ENCODE results near the gene MRPL48. TPM values are rescaled to one million over a fixed set of nuclear protein-coding genes. Genes with fewer than 3 reads are reported as not detected.

MRPL48 gene
- total RNA-seq, 1 donor from 2014 or later = 51.4 TPM

DNA sequence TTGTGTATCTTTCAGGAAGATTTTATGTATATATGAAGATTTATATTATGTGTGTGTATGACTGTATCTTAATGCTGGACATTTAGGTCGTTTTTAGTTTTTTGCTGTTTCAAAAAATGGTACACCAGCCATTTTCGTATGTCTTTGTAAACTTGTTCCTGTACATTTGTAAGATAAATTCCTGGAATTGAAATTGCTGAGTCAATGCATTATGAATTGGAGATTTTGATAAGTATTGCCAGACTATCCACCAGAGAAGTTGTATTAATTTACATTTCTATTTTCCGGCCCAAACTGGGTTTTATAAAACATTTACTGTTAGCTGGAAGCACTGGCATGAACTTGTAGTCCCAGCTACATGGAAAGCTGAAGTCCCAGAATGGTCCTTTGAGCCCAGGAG, 24.6 kb downstream of the MRPL48 start:
- H3K4me3 Mint-ChIP-seq = no peak overlapping the region
- no peaks in the 10 kb centered on the region for H3K4me1 Mint-ChIP-seq
- no peak for DNase-seq (ENCODE audit: low read depth, low spot score)
- H3K27ac Mint-ChIP-seq (ENCODE audit: unreplicated experiment) = no peak overlapping the region
- H3K36me3 Mint-ChIP-seq (ENCODE audit: low read depth) = peaks cover 8% of the 10 kb centered on the region
- H3K27me3 Mint-ChIP-seq (ENCODE audit: low read depth) = no peaks in the 10 kb centered on the region
- H3K9me3 Mint-ChIP-seq = no peaks in the 10 kb centered on the region
- TF ChIP-seq, protein P1, sequence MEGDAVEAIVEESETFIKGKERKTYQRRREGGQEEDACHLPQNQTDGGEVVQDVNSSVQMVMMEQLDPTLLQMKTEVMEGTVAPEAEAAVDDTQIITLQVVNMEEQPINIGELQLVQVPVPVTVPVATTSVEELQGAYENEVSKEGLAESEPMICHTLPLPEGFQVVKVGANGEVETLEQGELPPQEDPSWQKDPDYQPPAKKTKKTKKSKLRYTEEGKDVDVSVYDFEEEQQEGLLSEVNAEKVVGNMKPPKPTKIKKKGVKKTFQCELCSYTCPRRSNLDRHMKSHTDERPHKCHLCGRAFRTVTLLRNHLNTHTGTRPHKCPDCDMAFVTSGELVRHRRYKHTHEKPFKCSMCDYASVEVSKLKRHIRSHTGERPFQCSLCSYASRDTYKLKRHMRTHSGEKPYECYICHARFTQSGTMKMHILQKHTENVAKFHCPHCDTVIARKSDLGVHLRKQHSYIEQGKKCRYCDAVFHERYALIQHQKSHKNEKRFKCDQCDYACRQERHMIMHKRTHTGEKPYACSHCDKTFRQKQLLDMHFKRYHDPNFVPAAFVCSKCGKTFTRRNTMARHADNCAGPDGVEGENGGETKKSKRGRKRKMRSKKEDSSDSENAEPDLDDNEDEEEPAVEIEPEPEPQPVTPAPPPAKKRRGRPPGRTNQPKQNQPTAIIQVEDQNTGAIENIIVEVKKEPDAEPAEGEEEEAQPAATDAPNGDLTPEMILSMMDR (conservative IDR thresholded peaks at IDR 0.05) = no peak

DNA sequence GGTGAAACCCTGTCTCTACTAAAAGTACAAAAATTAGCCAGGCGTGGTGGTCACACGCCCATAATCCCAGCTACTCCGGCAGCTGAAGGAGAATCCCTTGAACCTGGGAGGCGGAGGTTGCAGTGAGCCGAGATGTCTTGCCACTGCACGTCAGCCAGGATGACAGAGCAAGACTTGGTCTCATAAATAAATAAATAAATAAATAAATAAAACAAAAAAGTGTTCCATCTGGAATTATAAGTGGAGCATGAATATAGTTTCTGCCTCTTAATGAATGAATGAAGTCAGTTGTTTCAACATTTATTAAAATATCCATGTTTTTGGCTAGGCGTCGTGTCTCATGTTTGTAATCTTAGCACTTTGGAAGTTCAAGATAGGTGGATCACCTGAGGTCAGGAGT, 27.1 kb downstream of the MRPL48 start:
- TF ChIP-seq, protein P1 (conservative IDR thresholded peaks at IDR 0.05) = no peak
- no peaks in the 10 kb centered on the region for H3K4me1 Mint-ChIP-seq
- no peak overlapping the region for H3K4me3 Mint-ChIP-seq
- no peak for DNase-seq (ENCODE audit: low read depth, low spot score)
- H3K36me3 Mint-ChIP-seq (ENCODE audit: low read depth) = peaks cover 6% of the 10 kb centered on the region
- no peaks in the 10 kb centered on the region for H3K27me3 Mint-ChIP-seq (ENCODE audit: low read depth)
- H3K27ac Mint-ChIP-seq (ENCODE audit: unreplicated experiment) = no peak overlapping the region
- H3K9me3 Mint-ChIP-seq = no peaks in the 10 kb centered on the region

DNA sequence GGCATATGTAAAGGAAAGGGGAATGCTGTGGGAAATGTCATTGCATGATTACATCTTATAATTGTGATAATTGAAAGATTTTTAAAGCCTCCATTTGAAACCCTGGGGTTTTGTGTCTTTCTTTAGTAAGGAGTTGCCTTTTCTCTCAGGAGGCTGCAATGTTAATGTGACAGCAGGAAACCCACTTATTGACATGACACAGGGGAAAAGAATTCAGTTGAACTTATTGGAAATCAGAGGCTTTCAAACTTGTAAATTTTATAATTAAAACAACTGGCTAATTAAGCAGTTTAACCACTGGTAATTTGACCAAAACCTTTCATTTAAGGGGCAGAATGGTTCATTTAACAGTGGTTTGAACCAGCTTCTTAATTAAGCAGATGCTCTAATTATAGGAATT, 31.2 kb downstream of the MRPL48 start:
- Mint-ChIP-seq H3K4me1 (no peaks in the 10 kb centered on the region), H3K27me3 (ENCODE audit: low read depth) (no peaks in the 10 kb centered on the region), H3K9me3 (no peaks in the 10 kb centered on the region), H3K36me3 (ENCODE audit: low read depth) (peaks cover 12% of the 10 kb centered on the region), H3K27ac (ENCODE audit: unreplicated experiment) (no peak overlapping the region), H3K4me3 (no peak overlapping the region)
- no peak for DNase-seq (ENCODE audit: low read depth, low spot score)
- TF ChIP-seq, protein P1 (conservative IDR thresholded peaks at IDR 0.05) = no peak

DNA sequence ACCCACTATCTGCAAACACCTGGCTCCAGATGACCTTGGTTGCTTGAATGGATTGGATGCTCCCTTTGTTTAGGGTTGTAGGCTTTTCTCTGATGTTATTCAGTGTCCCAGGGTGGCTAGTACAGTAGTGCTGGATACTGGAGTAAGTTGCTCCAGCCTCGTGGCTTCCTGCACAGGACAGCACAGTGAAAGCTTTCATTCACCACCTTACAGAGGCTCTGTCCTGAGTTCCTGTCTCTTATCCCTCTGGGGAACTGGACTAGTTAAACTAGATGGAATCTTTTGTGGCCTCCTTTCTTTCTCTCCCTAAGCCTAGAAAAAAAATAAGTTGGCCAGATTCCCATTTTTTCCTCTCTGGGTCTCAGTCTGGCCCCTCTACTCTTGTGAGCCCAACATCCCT, 42.6 kb downstream of the MRPL48 start:
- Mint-ChIP-seq H3K4me3 (no peak overlapping the region), H3K27me3 (ENCODE audit: low read depth) (no peaks in the 10 kb centered on the region), H3K27ac (ENCODE audit: unreplicated experiment) (no peak overlapping the region), H3K36me3 (ENCODE audit: low read depth) (peaks cover 6% of the 10 kb centered on the region), H3K4me1 (no peaks in the 10 kb centered on the region), H3K9me3 (no peaks in the 10 kb centered on the region)
- TF ChIP-seq, protein P1 (conservative IDR thresholded peaks at IDR 0.05) = no peak
- DNase-seq (ENCODE audit: low read depth, low spot score) = no peak

DNA sequence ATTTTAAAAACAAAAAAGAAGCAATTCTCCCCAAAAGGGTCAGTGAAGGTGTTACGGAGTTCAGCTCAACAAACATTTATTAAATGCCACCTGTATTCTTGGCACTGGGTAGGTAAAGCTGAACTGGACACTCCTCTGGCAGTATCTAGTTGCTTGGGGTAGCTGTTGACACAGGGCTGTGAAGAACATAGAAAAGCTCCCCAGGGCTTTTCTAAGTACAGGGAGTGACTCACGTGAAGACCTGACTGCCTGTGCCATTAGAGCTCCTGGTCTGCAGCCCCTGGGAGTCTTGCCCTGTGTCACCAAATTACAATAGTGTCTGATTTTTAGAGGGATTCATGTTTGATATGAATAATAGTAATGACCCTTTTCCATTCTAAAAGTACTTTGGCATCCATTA, 45.4 kb downstream of the MRPL48 start:
- H3K27ac Mint-ChIP-seq (ENCODE audit: unreplicated experiment) = no peak overlapping the region
- H3K9me3 Mint-ChIP-seq = no peaks in the 10 kb centered on the region
- TF ChIP-seq, protein P1 (conservative IDR thresholded peaks at IDR 0.05) = no peak
- no peaks in the 10 kb centered on the region for H3K36me3 Mint-ChIP-seq (ENCODE audit: low read depth)
- no peaks in the 10 kb centered on the region for H3K27me3 Mint-ChIP-seq (ENCODE audit: low read depth)
- no peak for DNase-seq (ENCODE audit: low read depth, low spot score)
- no peaks in the 10 kb centered on the region for H3K4me1 Mint-ChIP-seq
- H3K4me3 Mint-ChIP-seq = no peak overlapping the region

Measured in neural crest cell (in vitro differentiated cells).